ENCODE data around the gene KPNA2. TPM values are rescaled to one million over a fixed set of nuclear protein-coding genes. Genes with fewer than 3 reads are reported as not detected.
A peak's percentile ranks its signal among the peaks of the same experiment; 100 is the strongest.

The KPNA2 gene
- total and polyA plus RNA-seq, 2 of the 13 experiments (the other 11 are each of a cell fraction or from before 2014, with no cell fraction given), result 111 to 305 TPM

DNA sequence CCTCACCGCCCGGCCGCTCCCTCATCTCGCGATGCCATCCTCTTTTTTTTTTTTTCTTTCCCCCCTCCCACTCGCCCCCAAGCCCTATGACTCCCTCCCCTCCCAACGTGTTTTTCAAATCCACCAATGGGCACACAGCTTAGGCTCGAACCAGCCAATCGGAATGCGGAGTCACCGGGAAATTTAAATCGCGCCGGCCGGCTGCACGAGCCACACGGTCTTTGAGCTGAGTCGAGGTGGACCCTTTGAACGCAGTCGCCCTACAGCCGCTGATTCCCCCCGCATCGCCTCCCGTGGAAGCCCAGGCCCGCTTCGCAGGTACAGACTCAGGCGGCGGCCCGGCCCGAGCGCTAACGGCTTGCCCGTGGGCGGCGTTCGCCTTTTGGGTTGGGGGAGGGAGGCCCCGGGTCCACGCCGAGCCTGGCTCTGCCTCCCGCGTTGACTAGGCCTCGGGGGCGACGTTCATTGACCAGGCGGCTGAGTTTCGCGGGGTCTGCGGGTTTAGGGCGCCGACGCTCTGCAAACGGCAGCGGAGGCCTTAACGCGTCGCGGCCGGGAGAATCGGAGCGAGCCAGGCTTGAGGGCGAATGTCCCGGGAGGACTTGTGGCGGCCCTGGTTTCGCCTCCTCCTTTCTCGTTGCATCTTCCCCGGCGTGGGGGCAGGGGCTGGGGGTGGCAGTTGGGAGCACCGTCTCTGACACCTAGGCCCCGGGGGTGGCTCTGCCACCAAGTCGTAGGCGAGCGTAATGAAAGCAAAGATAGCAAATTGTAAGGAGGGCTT, at the start of gene KPNA2 (continued):
- TF ChIP-seq, protein P1, sequence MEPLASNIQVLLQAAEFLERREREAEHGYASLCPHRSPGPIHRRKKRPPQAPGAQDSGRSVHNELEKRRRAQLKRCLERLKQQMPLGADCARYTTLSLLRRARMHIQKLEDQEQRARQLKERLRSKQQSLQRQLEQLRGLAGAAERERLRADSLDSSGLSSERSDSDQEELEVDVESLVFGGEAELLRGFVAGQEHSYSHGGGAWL (CRISPR knock-in tag; IDR thresholded peaks at IDR 0.05), result peak; percentile 93
- TF ChIP-seq RXRA (CRISPR knock-in tag; IDR thresholded peaks at IDR 0.05) (peak; percentile 88), ZNF33B (CRISPR knock-in tag; IDR thresholded peaks at IDR 0.05) (peak; percentile 99), KLF11 (CRISPR knock-in tag; IDR thresholded peaks at IDR 0.05) (peak; percentile 82), ATAD3A (CRISPR knock-in tag; IDR thresholded peaks at IDR 0.05) (no peak), ATM (IDR thresholded peaks at IDR 0.05; ENCODE audit: borderline replicate concordance) (no peak), MBNL3 (CRISPR knock-in tag; conservative IDR thresholded peaks at IDR 0.05) (no peak), ZFP36L1 (CRISPR knock-in tag; IDR thresholded peaks at IDR 0.05) (peak; percentile 79), GABPA (IDR thresholded peaks at IDR 0.05; ENCODE audit: low read depth, low read length) (no peak), GABPA (CRISPR knock-in tag; IDR thresholded peaks at IDR 0.05; ENCODE audit: low read depth) (no peak), ADNP (CRISPR knock-in tag; IDR thresholded peaks at IDR 0.05) (no peak), ZNF747 (CRISPR knock-in tag; IDR thresholded peaks at IDR 0.05; ENCODE audit: borderline replicate concordance) (peak; percentile 89; the same call in 1 of the 2 replicates), MED8 (CRISPR knock-in tag; IDR thresholded peaks at IDR 0.05; ENCODE audit: insufficient replicate concordance) (peak; percentile 88), JARID2 (CRISPR knock-in tag; IDR thresholded peaks at IDR 0.05; ENCODE audit: insufficient replicate concordance) (no peak), ZNF570 (CRISPR knock-in tag; IDR thresholded peaks at IDR 0.05; ENCODE audit: borderline replicate concordance) (no peak), ZFP1 (CRISPR knock-in tag; IDR thresholded peaks at IDR 0.05) (no peak), KDM6A (CRISPR knock-in tag; IDR thresholded peaks at IDR 0.05; ENCODE audit: low read depth) (no peak), NRL (CRISPR knock-in tag; IDR thresholded peaks at IDR 0.05; ENCODE audit: borderline replicate concordance) (peak; percentile 99), POLR2A (IDR thresholded peaks at IDR 0.05; ENCODE audit: insufficient read depth in 1 of 2, low read depth in 2 of 2, low read length in 2 of 2) (peak; percentile 97 to 98)
- TF ChIP-seq, protein P2, sequence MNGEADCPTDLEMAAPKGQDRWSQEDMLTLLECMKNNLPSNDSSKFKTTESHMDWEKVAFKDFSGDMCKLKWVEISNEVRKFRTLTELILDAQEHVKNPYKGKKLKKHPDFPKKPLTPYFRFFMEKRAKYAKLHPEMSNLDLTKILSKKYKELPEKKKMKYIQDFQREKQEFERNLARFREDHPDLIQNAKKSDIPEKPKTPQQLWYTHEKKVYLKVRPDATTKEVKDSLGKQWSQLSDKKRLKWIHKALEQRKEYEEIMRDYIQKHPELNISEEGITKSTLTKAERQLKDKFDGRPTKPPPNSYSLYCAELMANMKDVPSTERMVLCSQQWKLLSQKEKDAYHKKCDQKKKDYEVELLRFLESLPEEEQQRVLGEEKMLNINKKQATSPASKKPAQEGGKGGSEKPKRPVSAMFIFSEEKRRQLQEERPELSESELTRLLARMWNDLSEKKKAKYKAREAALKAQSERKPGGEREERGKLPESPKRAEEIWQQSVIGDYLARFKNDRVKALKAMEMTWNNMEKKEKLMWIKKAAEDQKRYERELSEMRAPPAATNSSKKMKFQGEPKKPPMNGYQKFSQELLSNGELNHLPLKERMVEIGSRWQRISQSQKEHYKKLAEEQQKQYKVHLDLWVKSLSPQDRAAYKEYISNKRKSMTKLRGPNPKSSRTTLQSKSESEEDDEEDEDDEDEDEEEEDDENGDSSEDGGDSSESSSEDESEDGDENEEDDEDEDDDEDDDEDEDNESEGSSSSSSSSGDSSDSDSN (CRISPR knock-in tag; IDR thresholded peaks at IDR 0.05), result peak; percentile 98
- TF ChIP-seq, protein P3, sequence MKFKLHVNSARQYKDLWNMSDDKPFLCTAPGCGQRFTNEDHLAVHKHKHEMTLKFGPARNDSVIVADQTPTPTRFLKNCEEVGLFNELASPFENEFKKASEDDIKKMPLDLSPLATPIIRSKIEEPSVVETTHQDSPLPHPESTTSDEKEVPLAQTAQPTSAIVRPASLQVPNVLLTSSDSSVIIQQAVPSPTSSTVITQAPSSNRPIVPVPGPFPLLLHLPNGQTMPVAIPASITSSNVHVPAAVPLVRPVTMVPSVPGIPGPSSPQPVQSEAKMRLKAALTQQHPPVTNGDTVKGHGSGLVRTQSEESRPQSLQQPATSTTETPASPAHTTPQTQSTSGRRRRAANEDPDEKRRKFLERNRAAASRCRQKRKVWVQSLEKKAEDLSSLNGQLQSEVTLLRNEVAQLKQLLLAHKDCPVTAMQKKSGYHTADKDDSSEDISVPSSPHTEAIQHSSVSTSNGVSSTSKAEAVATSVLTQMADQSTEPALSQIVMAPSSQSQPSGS (CRISPR knock-in tag; IDR thresholded peaks at IDR 0.05), result no peak; the same call in 1 of the 2 replicates
- TF ChIP-seq, protein P4, sequence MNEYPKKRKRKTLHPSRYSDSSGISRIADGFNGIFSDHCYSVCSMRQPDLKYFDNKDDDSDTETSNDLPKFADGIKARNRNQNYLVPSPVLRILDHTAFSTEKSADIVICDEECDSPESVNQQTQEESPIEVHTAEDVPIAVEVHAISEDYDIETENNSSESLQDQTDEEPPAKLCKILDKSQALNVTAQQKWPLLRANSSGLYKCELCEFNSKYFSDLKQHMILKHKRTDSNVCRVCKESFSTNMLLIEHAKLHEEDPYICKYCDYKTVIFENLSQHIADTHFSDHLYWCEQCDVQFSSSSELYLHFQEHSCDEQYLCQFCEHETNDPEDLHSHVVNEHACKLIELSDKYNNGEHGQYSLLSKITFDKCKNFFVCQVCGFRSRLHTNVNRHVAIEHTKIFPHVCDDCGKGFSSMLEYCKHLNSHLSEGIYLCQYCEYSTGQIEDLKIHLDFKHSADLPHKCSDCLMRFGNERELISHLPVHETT (CRISPR knock-in tag; conservative IDR thresholded peaks at IDR 0.05), result no peak; the same call in 1 of the 2 replicates
- TF ChIP-seq, protein P5, sequence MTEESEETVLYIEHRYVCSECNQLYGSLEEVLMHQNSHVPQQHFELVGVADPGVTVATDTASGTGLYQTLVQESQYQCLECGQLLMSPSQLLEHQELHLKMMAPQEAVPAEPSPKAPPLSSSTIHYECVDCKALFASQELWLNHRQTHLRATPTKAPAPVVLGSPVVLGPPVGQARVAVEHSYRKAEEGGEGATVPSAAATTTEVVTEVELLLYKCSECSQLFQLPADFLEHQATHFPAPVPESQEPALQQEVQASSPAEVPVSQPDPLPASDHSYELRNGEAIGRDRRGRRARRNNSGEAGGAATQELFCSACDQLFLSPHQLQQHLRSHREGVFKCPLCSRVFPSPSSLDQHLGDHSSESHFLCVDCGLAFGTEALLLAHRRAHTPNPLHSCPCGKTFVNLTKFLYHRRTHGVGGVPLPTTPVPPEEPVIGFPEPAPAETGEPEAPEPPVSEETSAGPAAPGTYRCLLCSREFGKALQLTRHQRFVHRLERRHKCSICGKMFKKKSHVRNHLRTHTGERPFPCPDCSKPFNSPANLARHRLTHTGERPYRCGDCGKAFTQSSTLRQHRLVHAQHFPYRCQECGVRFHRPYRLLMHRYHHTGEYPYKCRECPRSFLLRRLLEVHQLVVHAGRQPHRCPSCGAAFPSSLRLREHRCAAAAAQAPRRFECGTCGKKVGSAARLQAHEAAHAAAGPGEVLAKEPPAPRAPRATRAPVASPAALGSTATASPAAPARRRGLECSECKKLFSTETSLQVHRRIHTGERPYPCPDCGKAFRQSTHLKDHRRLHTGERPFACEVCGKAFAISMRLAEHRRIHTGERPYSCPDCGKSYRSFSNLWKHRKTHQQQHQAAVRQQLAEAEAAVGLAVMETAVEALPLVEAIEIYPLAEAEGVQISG (CRISPR knock-in tag; IDR thresholded peaks at IDR 0.05), result peak; percentile 81

Measured in HepG2 (cell line).